H1 (cell line): ENCODE measurements around the gene ICAM2. TPM values are rescaled to one million over a fixed set of nuclear protein-coding genes. Genes with fewer than 3 reads are reported as not detected.

Experiments
- CTCF ChIA-PET: fragments of 300-600 bp; sonication (Branson Sonifier 250); formaldehyde crosslinking; loops from one replicate; lab custom pipeline; 2021; ENCODE audit not compliant: partially characterized antibody; lab: Charles Lee
- POLR2A ChIA-PET: fragments of 300-600 bp; sonication (Branson Sonifier 250); formaldehyde crosslinking; loops from one replicate; lab custom pipeline; 2021; ENCODE audit warnings: inconsistent platforms; ENCODE audit not compliant: partially characterized antibody; lab: Charles Lee
- DNase-seq, 2 experiments: peaks; one replicate each; pipeline versions ENCODE4 v3.0.0 to v3.0.0-alpha.2; 2010 to 2022; ENCODE audit warnings: low spot score in 2 of 2, low read depth in 1 of 2, mixed read lengths in 1 of 2
- FAIRE-seq: peaks from 2 replicates; lab custom pipeline; 2011; peaks lifted over from hg19 to GRCh38; lab: Jason Lieb, UNC
- H2AFZ ChIP-seq: 2 replicates; pipeline ENCODE4 v1.8.1; 2012; ENCODE audit warnings: low read length, inconsistent platforms
- H2AK5ac ChIP-seq: 2 replicates; pipeline ENCODE4 v1.6.1; 2013; ENCODE audit warnings: low read depth, low read length
- H2BK120ac ChIP-seq: replicated peaks from 2 replicates; pipeline ENCODE3; 2013; ENCODE audit warnings: low read depth, low read length, inconsistent platforms
- H2BK12ac ChIP-seq: 2 replicates; pipeline ENCODE4 v1.6.1; 2013; ENCODE audit warnings: low read depth, low read length
- H2BK15ac ChIP-seq: 2 replicates; pipeline ENCODE4 v1.6.1; 2013; ENCODE audit warnings: low read length
- H2BK20ac ChIP-seq: 2 replicates; pipeline ENCODE4 v1.6.1; 2013; ENCODE audit warnings: low read length
- H2BK5ac ChIP-seq: 2 replicates; pipeline ENCODE4 v1.6.1; 2013; ENCODE audit warnings: low read depth, low read length
- H3K14ac ChIP-seq: 2 replicates; pipeline ENCODE4 v1.6.1; 2013; ENCODE audit warnings: inconsistent platforms; ENCODE audit not compliant: insufficient read length
- H3K18ac ChIP-seq: 2 replicates; pipeline ENCODE4 v1.6.1; 2013; ENCODE audit warnings: low read length; ENCODE audit errors: extremely low read depth
- H3K23ac ChIP-seq: 2 replicates; pipeline ENCODE4 v1.6.1; 2013; ENCODE audit warnings: inconsistent platforms; ENCODE audit not compliant: insufficient read length
- H3K23me2 ChIP-seq: 2 replicates; pipeline ENCODE4 v1.6.1; 2013; ENCODE audit warnings: low read depth, low read length
- H3K27ac ChIP-seq: 2 replicates; pipeline ENCODE4 v1.6.1; 2011; ENCODE audit warnings: low read depth, low read length, inconsistent platforms
- H3K27me3 ChIP-seq, 4 experiments: replicated peaks in 1 of 4; 1 replicate in 1 of 4; 2 replicates in 3 of 4; pipeline versions ENCODE4 v1.6.1 to v1.8.1; 2011 to 2013; ENCODE audit warnings: low read length in 3 of 4, mild to moderate bottlenecking in 3 of 4, inconsistent platforms in 2 of 4, mixed read lengths in 2 of 4, moderate library complexity in 1 of 4; ENCODE audit not compliant: control insufficient read depth in 3 of 4, insufficient read depth in 3 of 4; ENCODE audit errors: extremely low read depth in 1 of 4
- H3K36me3 ChIP-seq, 4 experiments: 2 replicates each; pipeline versions ENCODE4 v1.6.1 to v1.8.1; 2011 to 2013; ENCODE audit warnings: mild to moderate bottlenecking in 4 of 4, low read length in 3 of 4, moderate library complexity in 2 of 4, control low read depth in 1 of 4, inconsistent platforms in 1 of 4; ENCODE audit not compliant: insufficient read depth in 4 of 4, control insufficient read depth in 2 of 4
- H3K4ac ChIP-seq: replicated peaks from 2 replicates; pipeline ENCODE3; 2013; ENCODE audit warnings: low read length, low read depth, mixed read lengths, inconsistent platforms; ENCODE audit not compliant: insufficient read length
- H3K4me1 ChIP-seq, 4 experiments: replicated peaks in 1 of 4; 1 replicate in 1 of 4; 2 replicates in 3 of 4; pipeline versions ENCODE4 v1.6.1 to v1.8.1; 2011 to 2013; ENCODE audit warnings: low read length in 3 of 4, inconsistent platforms in 2 of 4, mixed read lengths in 1 of 4; ENCODE audit not compliant: insufficient read depth in 4 of 4, control insufficient read depth in 3 of 4
- H3K4me2 ChIP-seq, 2 experiments: 2 replicates each; pipeline versions ENCODE4 v1.6.1 to v1.8.1; 2011 to 2013; ENCODE audit warnings: low read depth in 2 of 2, low read length in 2 of 2, control low read depth in 1 of 2, inconsistent platforms in 1 of 2, mild to moderate bottlenecking in 1 of 2; ENCODE audit not compliant: insufficient read depth in 1 of 2
- H3K4me3 ChIP-seq, 4 experiments: fragments of 200-600, 300-600 bp in 1 of 4; sonication (generic), shearing (Covaris generic), sonication (Bioruptor Twin) in 1 of 4; 2 replicates each; pipeline versions ENCODE4 v1.5.1 to v1.8.1; 2011 to 2016; ENCODE audit warnings: low read length in 4 of 4, low read depth in 3 of 4, control low read depth in 2 of 4, inconsistent platforms in 2 of 4, mild to moderate bottlenecking in 2 of 4, mixed read lengths in 1 of 4, moderate library complexity in 1 of 4; ENCODE audit not compliant: insufficient read depth in 2 of 4; ENCODE audit errors: extremely low read depth in 1 of 4
- H3K56ac ChIP-seq: replicated peaks from 2 replicates; pipeline ENCODE3; 2013; ENCODE audit warnings: low read depth, mild to moderate bottlenecking, mixed read lengths, low read length, inconsistent platforms; ENCODE audit not compliant: insufficient read length
- H3K79me1 ChIP-seq: 2 replicates; pipeline ENCODE4 v1.6.1; 2013; ENCODE audit warnings: low read depth, low read length, control low read depth
- H3K79me2 ChIP-seq, 2 experiments: 2 replicates each; pipeline versions ENCODE4 v1.6.1 to v1.8.1; 2012 to 2013; ENCODE audit warnings: low read length in 2 of 2, mild to moderate bottlenecking in 2 of 2, inconsistent platforms in 1 of 2; ENCODE audit not compliant: insufficient read depth in 2 of 2, control insufficient read depth in 1 of 2
- H3K9ac ChIP-seq, 4 experiments: replicated peaks in 1 of 4; 1 replicate in 1 of 4; 2 replicates in 3 of 4; pipeline versions ENCODE4 v1.6.1 to v1.8.1; 2011 to 2013; ENCODE audit warnings: low read depth in 3 of 4, low read length in 3 of 4, control low read depth in 2 of 4, mild to moderate bottlenecking in 2 of 4, moderate library complexity in 2 of 4, inconsistent platforms in 1 of 4; ENCODE audit errors: extremely low read depth in 1 of 4
- H3K9me3 ChIP-seq, 2 experiments: 2 replicates each; pipeline versions ENCODE4 v1.6.1 to v1.8.1; 2012 to 2013; ENCODE audit warnings: mild to moderate bottlenecking in 2 of 2, moderate library complexity in 2 of 2, control low read depth in 1 of 2, inconsistent platforms in 1 of 2, low read depth in 1 of 2, low read length in 1 of 2, mixed read lengths in 1 of 2; ENCODE audit not compliant: insufficient read depth in 2 of 2
- H4K20me1 ChIP-seq, 2 experiments: replicated peaks in 1 of 2; 2 replicates each; pipeline versions ENCODE3 to v1.8.1; 2011 to 2013; ENCODE audit warnings: inconsistent platforms in 2 of 2, low read length in 2 of 2, mild to moderate bottlenecking in 1 of 2; ENCODE audit not compliant: insufficient read depth in 2 of 2, control insufficient read depth in 1 of 2
- H4K5ac ChIP-seq: 2 replicates; pipeline ENCODE4 v1.6.1; 2013; ENCODE audit warnings: low read length, low read depth, mixed read lengths, inconsistent platforms; ENCODE audit not compliant: insufficient read length
- H4K8ac ChIP-seq: 2 replicates; pipeline ENCODE4 v1.8.0; 2013; ENCODE audit warnings: mild to moderate bottlenecking, moderate library complexity, low read length, inconsistent platforms; ENCODE audit not compliant: insufficient read depth; ENCODE audit errors: extremely low read depth
- H4K91ac ChIP-seq: replicated peaks from 2 replicates; pipeline ENCODE3; 2013; ENCODE audit warnings: low read length, mixed read lengths, inconsistent platforms; ENCODE audit not compliant: insufficient read length
- EZH2 ChIP-seq: fragments of 200-600 bp; sonication (generic); IDR thresholded peaks from 2 replicates; pipeline ENCODE4 v1.7.1; 2012; ENCODE audit warnings: low read depth, mild to moderate bottlenecking, moderate library complexity, low read length, inconsistent platforms; ENCODE audit not compliant: severe bottlenecking
- JUND ChIP-seq: IDR thresholded peaks from 2 replicates; pipeline ENCODE4 v1.6.1; 2011; ENCODE audit warnings: mild to moderate bottlenecking, improper control_type of control experiment, low read length
- SP4 ChIP-seq: IDR thresholded peaks from 2 replicates; pipeline ENCODE4 v1.6.1; 2012; ENCODE audit warnings: low read length, inconsistent platforms
- SRF ChIP-seq: IDR thresholded peaks from 2 replicates; pipeline ENCODE4 v1.6.1; 2011; ENCODE audit warnings: mild to moderate bottlenecking, low read depth, low read length, moderate library complexity
- TAF1 ChIP-seq: IDR thresholded peaks from 2 replicates; pipeline ENCODE4 v1.6.1; 2011; ENCODE audit warnings: mild to moderate bottlenecking, low read depth, low read length
- TAF7 ChIP-seq: optimal IDR thresholded peaks from 2 replicates; pipeline ENCODE3; 2011; ENCODE audit warnings: low read depth, mild to moderate bottlenecking, inconsistent platforms, low read length, moderate library complexity, borderline replicate concordance
- WGBS, 2 experiments: shearing (Covaris generic) in 1 of 2; methylation state at CpG; one replicate each; pipeline versions ENCODE4 v1.1.6 to v1.1.7; 2013 to 2015; ENCODE audit warnings: low lambda C conversion rate in 2 of 2, mixed read lengths in 2 of 2, inconsistent platforms in 1 of 2, low coverage in 1 of 2, missing lambda C conversion rate in 1 of 2; ENCODE audit not compliant: insufficient replicate concordance in 2 of 2, insufficient coverage in 1 of 2, insufficient read length in 1 of 2; ENCODE audit errors: extremely low coverage in 1 of 2, missing lambda C conversion rate in 1 of 2; 5-methylcytosine and 5-hydroxymethylcytosine counted together
- polyA plus RNA-seq, 7 experiments: library from polyadenylated mRNA; depleted of rRNA in 3 of 7; stranded (reverse) in 5 of 7; unstranded in 2 of 7; fragments of >200 nt in 5 of 7; fragments of 200-250 nt in 2 of 7; gene quantifications; 1 replicate in 5 of 7; 2 replicates in 1 of 7; 4 replicates in 1 of 7; pipeline versions ENCODE4 v1.2.1 to v1.2.3, GENCODE V29; 2011 to 2013; ENCODE audit warnings: missing spikeins in 2 of 7, mixed read lengths in 2 of 7
- total RNA-seq: library from RNA; stranded (reverse); fragmentation: NEBNext Ultra II Directional; extraction: Animal tissue kit (Norgen Biotek cat#: 25700); gene quantifications from 2 replicates; pipeline ENCODE4 v1.2.1, GENCODE V29; 2021
- TF ChIP-seq, protein P1 (sequence below): IDR thresholded peaks from 2 replicates; pipeline ENCODE4 v1.6.1; 2012; ENCODE audit warnings: inconsistent platforms

Gene ICAM2
- total and polyA plus RNA-seq, 2 of the 8 experiments (the other 6 are each of a cell fraction or from before 2014, with no cell fraction given): 0.45 to 0.63 TPM

DNA sequence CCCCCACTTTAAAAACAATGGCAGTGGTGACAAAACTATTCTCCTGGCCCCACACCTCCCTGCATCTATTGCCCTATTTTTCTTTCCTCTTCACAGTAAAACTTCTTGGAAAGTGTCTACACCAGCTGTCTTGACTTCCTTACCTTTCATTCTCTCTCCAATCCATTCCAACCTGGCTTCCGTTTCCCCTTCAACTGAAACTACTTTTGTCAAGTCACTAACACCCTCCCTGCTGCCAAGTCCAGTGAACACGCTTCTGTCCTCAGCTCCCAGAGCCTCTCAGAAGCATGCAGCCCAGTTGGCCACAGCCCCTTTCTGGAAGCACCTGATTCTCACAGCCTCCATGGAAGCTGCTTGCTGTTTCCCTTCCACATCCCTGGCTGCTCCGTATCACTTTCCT, 43.7 kb downstream of the ICAM2 start:
- Histone ChIP-seq H3K9me3 (no peaks in the 10 kb centered on the region), H3K14ac (no peak overlapping the region), H2AK5ac (no peak overlapping the region), H3K36me3 (no peaks in the 10 kb centered on the region), H3K23me2 (no peaks in the 10 kb centered on the region), H2BK120ac (no peak overlapping the region), H4K8ac (no peak overlapping the region), H2BK5ac (no peak overlapping the region), H2AFZ (no peak overlapping the region), H4K5ac (no peak overlapping the region), H3K79me1 (no peaks in the 10 kb centered on the region), H4K20me1 (no peaks in the 10 kb centered on the region), H3K9ac (no peak overlapping the region), H2BK15ac (no peak overlapping the region), H2BK12ac (no peak overlapping the region), H3K27me3 (no peaks in the 10 kb centered on the region; a peak in 1 of 7 replicates), H3K56ac (no peak overlapping the region), H2BK20ac (no peak overlapping the region), H3K4me2 (no peak overlapping the region), H3K79me2 (no peaks in the 10 kb centered on the region), H3K4ac (no peak overlapping the region), H3K18ac (no peak overlapping the region), H4K91ac (no peak overlapping the region), H3K4me1 (peaks cover 0 to 7% (median under 1%) of the 10 kb centered on the region in 4 experiments; a peak in 4 of 7 replicates), H3K27ac (no peak overlapping the region), H3K23ac (no peak overlapping the region), H3K4me3 (no peak overlapping the region)
- 88% methylated on average over 3 of the region's 3 CpGs; no CpG with 5 or more reads in 1 of the 2 experiments for WGBS, 2 experiments
- no peak for FAIRE-seq
- POLR2A ChIA-PET: interaction anchor here (1.5 kb wide), 1 partner anchor 11 kb away, joined by 4 read pairs; no protein-coding TSS in a partner anchor
- CTCF ChIA-PET: interaction anchor here (1.0 to 18.4 kb wide), 8 partner anchors 9 to 57 kb away, joined by 3 to 219 read pairs (median 15); partner anchors contain the start of genes GH1 and ICAM2
- no peak for DNase-seq
- no peak for TF ChIP-seq SRF
- no peak for TF ChIP-seq SP4
- no peak for TF ChIP-seq TAF1
- no peak for TF ChIP-seq JUND
- TF ChIP-seq, protein P1, sequence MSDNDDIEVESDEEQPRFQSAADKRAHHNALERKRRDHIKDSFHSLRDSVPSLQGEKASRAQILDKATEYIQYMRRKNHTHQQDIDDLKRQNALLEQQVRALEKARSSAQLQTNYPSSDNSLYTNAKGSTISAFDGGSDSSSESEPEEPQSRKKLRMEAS: no peak
- no peak for TF ChIP-seq EZH2
- TF ChIP-seq TAF7: no peak
